ENCODE data around the gene CDH18.

Gene CDH18, protein sequence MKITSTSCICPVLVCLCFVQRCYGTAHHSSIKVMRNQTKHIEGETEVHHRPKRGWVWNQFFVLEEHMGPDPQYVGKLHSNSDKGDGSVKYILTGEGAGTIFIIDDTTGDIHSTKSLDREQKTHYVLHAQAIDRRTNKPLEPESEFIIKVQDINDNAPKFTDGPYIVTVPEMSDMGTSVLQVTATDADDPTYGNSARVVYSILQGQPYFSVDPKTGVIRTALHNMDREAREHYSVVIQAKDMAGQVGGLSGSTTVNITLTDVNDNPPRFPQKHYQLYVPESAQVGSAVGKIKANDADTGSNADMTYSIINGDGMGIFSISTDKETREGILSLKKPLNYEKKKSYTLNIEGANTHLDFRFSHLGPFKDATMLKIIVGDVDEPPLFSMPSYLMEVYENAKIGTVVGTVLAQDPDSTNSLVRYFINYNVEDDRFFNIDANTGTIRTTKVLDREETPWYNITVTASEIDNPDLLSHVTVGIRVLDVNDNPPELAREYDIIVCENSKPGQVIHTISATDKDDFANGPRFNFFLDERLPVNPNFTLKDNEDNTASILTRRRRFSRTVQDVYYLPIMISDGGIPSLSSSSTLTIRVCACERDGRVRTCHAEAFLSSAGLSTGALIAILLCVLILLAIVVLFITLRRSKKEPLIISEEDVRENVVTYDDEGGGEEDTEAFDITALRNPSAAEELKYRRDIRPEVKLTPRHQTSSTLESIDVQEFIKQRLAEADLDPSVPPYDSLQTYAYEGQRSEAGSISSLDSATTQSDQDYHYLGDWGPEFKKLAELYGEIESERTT

DNA sequence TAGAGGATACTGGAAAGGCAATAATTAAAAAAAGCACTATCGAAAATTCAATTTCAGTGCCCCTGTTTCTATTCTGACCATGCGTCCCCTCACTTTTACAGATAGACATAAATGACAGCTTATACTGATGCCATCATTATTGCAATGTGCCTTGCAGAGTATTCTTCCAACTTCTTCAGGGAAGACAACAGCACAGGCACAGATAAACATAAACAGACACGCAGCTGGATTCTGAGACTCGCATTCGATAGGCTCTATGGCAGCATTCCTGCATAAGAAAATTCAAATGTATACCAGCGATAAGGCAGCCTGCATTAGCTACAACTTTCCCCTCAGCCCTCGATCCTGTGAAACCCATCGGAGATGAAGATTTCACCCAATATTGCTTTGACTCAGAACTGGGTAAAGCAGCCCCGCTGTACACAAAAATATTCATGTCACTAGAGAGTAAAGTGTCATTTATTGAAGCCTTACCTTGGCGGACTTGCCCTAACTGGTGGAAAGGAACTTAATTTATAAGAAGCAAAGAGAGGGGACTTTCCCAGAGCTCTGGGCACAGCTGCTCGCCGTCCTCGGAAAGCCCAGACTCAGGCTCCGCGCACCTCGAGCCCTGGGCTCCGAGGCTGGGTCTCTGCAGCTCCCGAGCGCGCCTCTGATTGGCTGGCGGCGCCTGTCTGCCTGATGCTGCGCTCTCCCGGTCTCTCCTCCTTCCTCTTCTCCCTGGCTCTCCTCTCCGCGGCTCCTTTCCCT, at the start of gene CDH18:
TSS of gene CDH18 (minus strand) at position 589 of the 750 bp plus-strand sequence. CDS start 149,214 bp downstream, outside the sequence.
- no peak for DNase-seq (ENCODE audit: low read depth in 2 of 2)

GRCh38 chr5:20034717-20035116, 46.7 kb upstream of the CDH18 start:
- no peak for DNase-seq (ENCODE audit: low read depth in 2 of 2)

DNA sequence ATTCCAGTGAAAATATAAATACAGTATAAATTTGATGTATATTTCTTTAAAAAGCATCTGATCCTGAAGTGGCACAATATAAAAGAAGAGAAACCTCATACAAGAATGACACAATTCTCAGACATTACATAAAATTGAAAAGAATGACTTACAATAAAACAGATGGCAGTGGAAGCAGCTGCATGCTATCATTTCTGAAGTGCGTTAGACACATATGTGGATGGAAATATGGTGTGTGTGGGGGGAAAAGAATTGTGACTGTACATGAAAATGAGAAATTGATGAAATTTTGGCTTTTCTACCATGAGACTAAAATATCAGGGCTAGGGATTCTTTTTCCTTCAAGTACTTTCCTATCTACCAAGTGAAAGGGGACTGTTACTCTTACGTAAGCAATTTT, 45.9 kb upstream of the CDH18 start:
- no peak for DNase-seq (ENCODE audit: low read depth in 2 of 2)

DNA sequence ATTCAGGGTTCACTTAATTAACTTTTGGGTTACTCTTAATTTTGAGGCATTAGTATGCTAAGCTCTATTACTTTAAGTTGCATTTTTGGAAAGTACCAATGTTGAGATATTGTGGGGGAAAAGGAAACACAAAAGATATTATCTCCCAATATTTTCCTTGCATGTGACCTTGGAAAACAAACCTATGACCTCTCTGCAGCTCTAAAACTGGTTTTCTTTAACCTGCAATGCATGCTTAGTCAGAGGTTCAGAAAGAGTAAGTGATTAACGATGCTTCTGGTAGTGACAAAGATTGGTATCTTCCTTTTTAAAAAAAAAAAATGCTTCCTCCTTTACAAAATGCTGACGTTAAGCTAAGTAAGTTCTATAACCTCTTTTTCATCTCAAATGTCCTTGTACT, 44.9 kb upstream of the CDH18 start:
- no peak for DNase-seq (ENCODE audit: low read depth in 2 of 2)

DNA sequence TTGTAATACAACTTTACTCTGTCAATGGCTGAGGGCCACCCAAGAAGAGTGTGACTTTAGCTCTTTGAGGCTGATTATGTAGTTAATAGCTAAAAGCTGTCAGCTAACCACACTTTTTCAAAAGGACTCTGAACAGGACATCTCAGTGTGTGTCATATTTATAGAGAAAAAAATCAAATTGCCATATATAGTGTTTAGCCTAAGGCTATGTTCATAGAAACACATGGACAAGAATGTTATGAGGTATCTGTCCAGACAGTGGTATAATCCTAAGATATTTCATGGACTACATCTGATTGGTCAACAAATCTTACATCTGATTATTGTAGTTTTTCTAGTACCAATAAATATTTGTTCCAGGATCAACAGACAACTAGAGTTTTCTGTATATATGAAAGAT, 42.1 kb upstream of the CDH18 start:
- DNase-seq (ENCODE audit: low read depth in 2 of 2): no peak

- DNase-seq (ENCODE audit: low read depth in 2 of 2): no peak
Measured at GRCh38 chr5:20029266-20029665, 41.3 kb upstream of the CDH18 start.

DNA sequence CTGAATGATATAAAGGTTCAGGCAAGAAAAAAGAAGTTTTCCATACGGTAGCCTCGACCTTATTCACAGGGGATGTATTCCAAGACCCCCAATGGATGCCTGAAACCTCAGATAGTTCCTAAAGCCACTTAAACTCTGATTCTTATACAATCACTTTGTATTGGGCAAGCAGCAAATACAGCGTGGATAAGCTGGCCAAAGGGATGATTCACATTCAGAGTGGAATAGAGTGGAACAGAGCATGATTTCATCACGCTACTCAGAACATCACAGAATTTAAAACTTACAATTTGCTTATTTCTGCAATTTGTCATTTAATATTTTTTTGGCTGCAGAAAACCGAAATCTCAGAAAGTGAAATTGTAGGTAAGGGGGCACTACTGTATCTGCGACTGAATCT, 40.5 kb upstream of the CDH18 start:
- no peak for DNase-seq (ENCODE audit: low read depth in 2 of 2)

GRCh38 chr5:20023686-20024180, 35.7 kb upstream of the CDH18 start:
- DNase-seq (ENCODE audit: low read depth in 2 of 2): no peak

- DNase-seq (ENCODE audit: low read depth in 2 of 2): no peak
Measured at GRCh38 chr5:20020247-20020646, 32.2 kb upstream of the CDH18 start.

- DNase-seq (ENCODE audit: low read depth in 2 of 2): no peak
Measured at GRCh38 chr5:20017021-20017420, 29.0 kb upstream of the CDH18 start.

- DNase-seq (ENCODE audit: low read depth in 2 of 2): no peak
Measured at GRCh38 chr5:20000416-20000815, 12.4 kb upstream of the CDH18 start.

- DNase-seq (ENCODE audit: low read depth in 2 of 2): no peak
Measured at GRCh38 chr5:19988457-19988856, 457 bp upstream of the CDH18 start.

- no peak for DNase-seq (ENCODE audit: low read depth in 2 of 2)
Measured at GRCh38 chr5:19986806-19987205, 1.2 kb downstream of the CDH18 start.

- no peak for DNase-seq (ENCODE audit: low read depth in 2 of 2)
Measured at GRCh38 chr5:19986031-19986619, 1.9 kb downstream of the CDH18 start.

- DNase-seq (ENCODE audit: low read depth in 2 of 2): no peak
Measured at GRCh38 chr5:19978476-19978875, 9.5 kb downstream of the CDH18 start.

GRCh38 chr5:19977099-19977498, 10.9 kb downstream of the CDH18 start:
- DNase-seq (ENCODE audit: low read depth in 2 of 2): no peak

DNA sequence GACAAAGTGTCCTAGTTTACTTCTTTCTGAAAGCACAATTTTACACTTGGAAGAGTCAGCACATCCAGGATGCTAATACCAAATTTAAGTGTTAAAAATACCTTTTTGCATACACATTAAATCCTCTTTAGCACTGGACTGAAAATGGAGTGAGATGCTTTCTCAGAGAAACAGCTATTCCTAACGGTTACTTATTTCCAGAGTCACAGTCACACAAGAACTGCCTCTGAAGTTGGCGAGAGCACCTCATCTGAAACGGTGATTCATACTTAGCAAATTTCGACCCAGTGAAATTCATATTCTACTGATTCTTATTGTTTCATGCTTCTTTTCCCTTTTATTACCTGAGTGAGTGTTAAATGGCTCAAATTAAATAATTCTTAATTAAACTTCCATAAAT, 12.2 kb downstream of the CDH18 start:
- no peak for DNase-seq (ENCODE audit: low read depth in 2 of 2)

DNA sequence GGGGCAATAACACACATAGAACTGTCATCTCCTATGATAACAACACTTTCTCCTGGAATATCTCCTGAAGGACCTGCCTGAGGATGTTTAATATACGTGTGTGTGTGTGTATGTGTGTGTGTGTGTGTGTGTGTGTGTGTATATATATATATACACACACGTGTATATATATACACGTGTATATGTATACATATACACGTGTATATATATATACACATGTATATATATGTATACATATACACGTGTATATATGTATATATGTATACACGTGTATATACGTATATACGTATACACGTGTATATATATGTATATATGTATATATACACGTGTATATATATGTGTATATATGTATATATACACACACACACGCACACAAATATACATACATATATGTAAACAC, 27.5 kb downstream of the CDH18 start:
- DNase-seq (ENCODE audit: low read depth in 2 of 2): no peak

GRCh38 chr5:19959830-19960384, 28.1 kb downstream of the CDH18 start:
- no peak for DNase-seq (ENCODE audit: low read depth in 2 of 2)

- DNase-seq (ENCODE audit: low read depth in 2 of 2): no peak
Measured at GRCh38 chr5:19950897-19951296, 37.1 kb downstream of the CDH18 start.

GRCh38 chr5:19940192-19940591, 47.8 kb downstream of the CDH18 start:
- no peak for DNase-seq (ENCODE audit: low read depth in 2 of 2)

Data from stimulated activated CD8-positive, alpha-beta memory T cell treated with anti-CD3 and anti-CD28 coated beads, Interleukin-15, amount 100 ng/mL, for 4 hours (primary cell).